HG03103 (cell line): Measurements from ENCODE around the gene ANXA10.
"Not testable (repeated sequence)": the region's sequence is repeated elsewhere in the genome, so short reads cannot be mapped to it uniquely, and the experiment has no call there.

Experiments used
- ATAC-seq: cut with Tn5 transposase; IDR thresholded peaks from one replicate; pipeline ENCODE4 v1.9.1; 2021; ENCODE audit warnings: low read depth; ENCODE audit not compliant: unreplicated experiment

ANXA10 gene

GRCh38 chr4:168118116-168118655, 25.8 kb downstream of the ANXA10 start:
- ATAC-seq = no peak

GRCh38 chr4:168119100-168119499, 26.8 kb downstream of the ANXA10 start:
- no peak for ATAC-seq

DNA sequence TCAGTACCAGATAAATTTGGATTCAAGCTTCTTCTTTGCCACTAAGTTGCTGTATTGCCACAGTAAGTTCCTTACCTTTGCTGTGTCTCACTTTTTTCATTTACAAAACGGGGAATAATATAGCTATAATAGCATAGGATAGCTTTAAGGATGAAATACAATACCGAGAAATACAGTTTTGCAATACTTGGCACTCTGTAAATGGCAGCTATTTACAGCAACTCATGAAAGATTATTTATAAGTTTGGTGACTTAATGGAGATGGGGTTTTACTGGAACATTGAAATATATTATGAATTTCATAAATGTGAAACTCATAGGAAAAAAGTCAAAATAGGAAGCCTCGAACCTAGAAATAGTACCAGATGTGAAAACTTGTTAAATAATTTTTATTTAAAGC, 27.6 kb downstream of the ANXA10 start:
- ATAC-seq = no peak

GRCh38 chr4:168120811-168121210, 28.5 kb downstream of the ANXA10 start:
- no peak for ATAC-seq

GRCh38 chr4:168124008-168124641, 31.8 kb downstream of the ANXA10 start:
- no peak for ATAC-seq

DNA sequence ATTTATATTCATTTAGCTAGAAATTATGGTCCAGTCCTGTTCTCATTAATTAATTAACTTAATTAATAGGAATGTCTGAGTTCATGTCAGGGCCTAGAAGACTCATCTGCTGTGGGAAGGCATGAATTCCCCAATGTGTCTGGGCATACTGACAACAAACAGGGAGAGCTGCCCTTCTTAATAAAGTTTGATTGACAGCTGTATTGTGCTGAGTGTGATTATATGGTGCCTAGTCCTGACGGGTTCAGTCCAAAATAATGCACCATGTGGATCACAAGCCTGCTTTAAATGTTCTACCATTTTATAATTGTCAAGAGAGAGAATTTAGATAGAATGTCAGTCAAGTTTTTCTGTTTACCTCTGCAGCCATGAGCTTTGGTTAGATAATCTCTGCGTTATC, 34.6 kb downstream of the ANXA10 start:
- no peak for ATAC-seq

DNA sequence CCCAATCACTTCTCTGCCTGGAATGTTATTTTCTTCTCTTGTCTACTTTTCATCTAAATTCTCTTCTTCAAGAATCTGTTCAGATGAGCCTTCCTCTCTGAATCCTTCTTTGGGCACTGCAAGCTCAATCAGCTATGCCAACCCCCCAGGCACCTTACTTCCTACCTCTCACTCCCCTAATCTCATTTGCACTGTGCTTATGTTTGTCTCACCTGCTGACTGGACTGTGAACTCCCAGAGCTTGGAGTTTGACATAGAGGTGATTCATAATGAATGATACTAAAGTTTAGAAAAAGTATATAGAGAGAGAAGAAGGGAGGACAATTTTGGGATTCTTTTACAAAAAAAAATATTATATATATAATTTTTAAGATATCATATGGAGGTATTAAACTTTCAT, 36.3 kb downstream of the ANXA10 start:
- ATAC-seq = no peak

DNA sequence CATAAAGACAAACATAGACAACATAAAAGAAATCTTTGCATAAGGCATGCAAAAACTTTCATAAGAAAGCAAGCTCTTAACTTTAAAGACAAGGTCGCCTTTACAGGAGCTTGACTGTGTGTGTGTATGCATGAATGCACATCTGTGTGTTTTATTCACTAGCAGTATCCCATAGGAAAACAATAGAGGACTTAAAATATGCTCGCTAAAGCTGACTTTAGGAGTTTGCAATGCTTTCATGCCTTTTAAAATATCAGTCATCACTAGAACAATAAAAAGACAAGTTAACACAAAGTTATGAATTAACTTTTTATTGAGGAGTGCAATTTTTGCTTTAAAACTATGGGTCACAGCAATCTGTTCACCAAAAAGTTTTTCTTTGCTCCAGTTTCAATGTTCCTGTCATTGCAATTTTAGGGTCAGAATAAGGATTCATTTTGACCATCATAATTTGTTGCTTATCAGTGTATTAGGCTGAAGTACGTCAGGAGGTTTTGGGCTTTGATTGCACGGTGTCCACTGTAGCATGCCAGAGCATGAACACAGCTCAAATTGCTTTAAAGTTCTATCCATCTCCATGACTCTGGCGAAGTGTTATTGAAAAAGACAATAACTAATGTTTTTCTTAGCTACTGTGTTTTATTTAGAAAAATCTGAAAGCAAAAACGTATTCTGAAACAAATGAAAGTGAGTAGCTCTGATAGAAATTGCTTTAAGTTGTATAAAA, 36.9 kb downstream of the ANXA10 start:
- no peak for ATAC-seq

GRCh38 chr4:168129802-168130201, 37.5 kb downstream of the ANXA10 start:
- no peak for ATAC-seq

GRCh38 chr4:168131196-168131595, 38.9 kb downstream of the ANXA10 start:
- no peak for ATAC-seq

- ATAC-seq = no peak
Observed at GRCh38 chr4:168134651-168135050, 42.3 kb downstream of the ANXA10 start.

DNA sequence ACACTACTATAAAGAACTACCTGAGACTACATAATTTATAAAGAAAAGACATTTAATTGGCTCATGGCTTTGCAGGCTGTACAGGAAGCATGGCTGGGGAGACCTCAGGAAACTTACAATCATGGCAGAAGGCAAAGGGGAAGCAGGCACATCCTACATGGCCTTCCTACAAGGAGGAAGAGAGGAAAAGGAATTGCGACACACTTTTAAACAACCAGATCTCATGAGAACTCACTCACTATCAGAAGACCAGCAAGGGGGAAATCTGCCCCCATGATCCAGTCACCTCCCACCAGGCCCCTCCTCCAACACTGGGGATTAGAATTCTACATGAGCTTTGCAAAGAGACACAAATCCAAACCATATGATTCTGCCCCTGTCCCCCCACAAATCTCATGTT, 43.5 kb downstream of the ANXA10 start:
- not testable (repeated sequence) for ATAC-seq

GRCh38 chr4:168137695-168138094, 45.4 kb downstream of the ANXA10 start:
- ATAC-seq = not testable (repeated sequence)

DNA sequence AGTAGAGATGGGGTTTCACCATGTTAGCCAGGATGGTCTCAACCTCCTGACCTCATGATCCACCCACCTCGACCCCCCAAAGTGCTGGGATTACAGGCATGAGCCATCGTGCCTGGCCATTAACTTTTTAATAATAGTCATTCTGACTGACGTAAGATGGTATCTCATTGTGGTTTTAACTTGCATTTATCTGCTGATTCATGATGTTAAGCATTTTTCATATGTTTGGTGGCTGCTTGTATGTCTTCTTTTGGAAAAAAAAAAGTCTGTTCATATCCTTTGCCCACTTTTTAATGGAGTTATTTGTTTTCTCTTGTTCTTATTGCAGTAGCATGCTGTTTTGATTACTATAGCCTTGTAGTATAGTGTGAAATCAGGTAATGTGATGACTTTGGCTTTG, 45.8 kb downstream of the ANXA10 start:
- no peak for ATAC-seq

GRCh38 chr4:168139336-168139735, 47.0 kb downstream of the ANXA10 start:
- ATAC-seq = no peak

DNA sequence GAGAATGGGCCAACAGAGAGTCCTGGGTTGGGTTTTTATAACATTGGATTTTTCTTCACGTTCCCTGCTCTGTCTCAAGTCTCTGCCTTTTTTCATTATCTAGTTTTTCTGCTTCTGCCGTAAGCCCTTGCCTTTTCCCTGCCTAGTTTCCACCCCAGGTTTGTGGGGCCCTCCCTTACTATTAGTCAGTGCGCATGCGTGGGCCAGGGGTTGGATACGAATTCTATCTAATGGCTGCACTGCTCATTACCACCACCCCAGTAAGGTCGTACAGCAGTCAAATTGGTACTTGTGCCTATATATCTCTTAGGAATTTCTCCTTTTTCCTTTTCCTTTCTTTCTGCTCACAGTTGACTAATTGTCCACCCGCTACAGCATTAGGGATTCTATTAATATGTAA, 49.4 kb downstream of the ANXA10 start:
- ATAC-seq = no peak

- ATAC-seq = no peak
Observed at GRCh38 chr4:168143601-168144000, 51.3 kb downstream of the ANXA10 start.

DNA sequence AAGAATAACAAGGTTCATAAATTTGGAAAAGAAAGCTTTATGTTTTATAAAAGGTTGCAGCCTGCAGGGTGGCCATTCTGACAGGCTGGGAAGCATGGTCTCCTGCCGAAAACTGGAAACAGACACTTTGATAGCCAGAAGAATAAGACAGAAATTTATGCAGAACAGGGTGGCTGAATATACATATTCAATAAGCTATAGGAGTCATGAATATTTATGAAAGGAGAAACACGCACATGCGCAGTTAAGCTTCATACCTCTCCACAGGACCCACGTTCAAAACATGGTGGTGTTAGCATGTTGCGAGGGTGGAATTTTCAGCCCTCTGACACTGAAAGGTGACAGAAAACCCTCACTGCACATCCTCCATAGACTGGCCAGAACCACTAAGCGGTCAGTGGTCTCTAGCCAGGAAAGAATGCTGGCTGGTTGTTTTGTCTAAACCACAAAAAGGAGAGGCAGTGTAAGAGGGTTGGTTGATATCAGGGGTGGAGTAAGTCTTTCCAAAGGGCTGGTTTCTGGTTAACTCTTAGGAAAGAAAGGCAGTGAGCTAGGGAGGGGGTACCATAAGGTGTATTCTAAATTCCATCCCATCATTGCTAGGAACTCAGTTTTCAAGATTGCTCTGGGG, 58.2 kb downstream of the ANXA10 start:
- no peak for ATAC-seq

GRCh38 chr4:168151327-168151726, 59.0 kb downstream of the ANXA10 start:
- ATAC-seq = no peak

- no peak for ATAC-seq
Observed at GRCh38 chr4:168152837-168153500, 60.6 kb downstream of the ANXA10 start.
